D721Med (cell line): ENCODE data around the gene MSI2.

Experiments used
- DNase-seq: peaks from one replicate; pipeline ENCODE4 v3.0.0; 2011; ENCODE audit warnings: low spot score; ENCODE audit not compliant: insufficient read length
- FAIRE-seq: peaks from 2 replicates; lab custom pipeline; 2011; peaks lifted over from hg19 to GRCh38; lab: Jason Lieb, UNC
- TF ChIP-seq, protein P1 (sequence below): IDR thresholded peaks from 2 replicates; pipeline ENCODE4 v1.5.1; 2012; ENCODE audit warnings: mild to moderate bottlenecking, control low read depth; ENCODE audit not compliant: insufficient read depth; ENCODE audit errors: missing control alignments

The MSI2 gene

DNA sequence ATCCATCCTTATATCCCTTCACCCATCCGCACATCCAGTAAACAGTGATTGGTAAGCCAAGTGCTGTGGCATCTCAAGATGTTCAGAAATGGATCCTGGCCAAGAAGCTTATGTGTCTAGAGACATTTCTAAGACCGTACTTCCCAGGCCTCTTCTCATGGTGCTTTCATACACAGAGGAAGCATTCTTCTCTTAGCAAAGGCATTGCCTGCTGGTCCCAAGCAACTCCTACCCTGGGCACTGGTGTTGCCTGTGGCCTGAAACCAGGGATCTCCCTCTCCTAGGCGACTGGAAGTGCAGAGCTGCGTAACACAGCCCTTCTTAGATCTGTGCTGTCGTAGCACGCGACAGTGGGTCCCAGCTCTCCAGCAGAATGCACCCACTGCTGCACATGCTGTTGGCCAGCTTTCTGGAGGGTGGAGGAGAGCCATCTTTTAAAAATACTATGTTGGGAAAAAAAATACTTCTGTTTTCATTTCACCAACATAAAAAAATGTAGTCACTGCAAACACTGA is 305.9 kb downstream of the MSI2 start:
- FAIRE-seq (no peak), DNase-seq (no peak)
- TF ChIP-seq, protein P1, sequence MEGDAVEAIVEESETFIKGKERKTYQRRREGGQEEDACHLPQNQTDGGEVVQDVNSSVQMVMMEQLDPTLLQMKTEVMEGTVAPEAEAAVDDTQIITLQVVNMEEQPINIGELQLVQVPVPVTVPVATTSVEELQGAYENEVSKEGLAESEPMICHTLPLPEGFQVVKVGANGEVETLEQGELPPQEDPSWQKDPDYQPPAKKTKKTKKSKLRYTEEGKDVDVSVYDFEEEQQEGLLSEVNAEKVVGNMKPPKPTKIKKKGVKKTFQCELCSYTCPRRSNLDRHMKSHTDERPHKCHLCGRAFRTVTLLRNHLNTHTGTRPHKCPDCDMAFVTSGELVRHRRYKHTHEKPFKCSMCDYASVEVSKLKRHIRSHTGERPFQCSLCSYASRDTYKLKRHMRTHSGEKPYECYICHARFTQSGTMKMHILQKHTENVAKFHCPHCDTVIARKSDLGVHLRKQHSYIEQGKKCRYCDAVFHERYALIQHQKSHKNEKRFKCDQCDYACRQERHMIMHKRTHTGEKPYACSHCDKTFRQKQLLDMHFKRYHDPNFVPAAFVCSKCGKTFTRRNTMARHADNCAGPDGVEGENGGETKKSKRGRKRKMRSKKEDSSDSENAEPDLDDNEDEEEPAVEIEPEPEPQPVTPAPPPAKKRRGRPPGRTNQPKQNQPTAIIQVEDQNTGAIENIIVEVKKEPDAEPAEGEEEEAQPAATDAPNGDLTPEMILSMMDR, result no peak

DNA sequence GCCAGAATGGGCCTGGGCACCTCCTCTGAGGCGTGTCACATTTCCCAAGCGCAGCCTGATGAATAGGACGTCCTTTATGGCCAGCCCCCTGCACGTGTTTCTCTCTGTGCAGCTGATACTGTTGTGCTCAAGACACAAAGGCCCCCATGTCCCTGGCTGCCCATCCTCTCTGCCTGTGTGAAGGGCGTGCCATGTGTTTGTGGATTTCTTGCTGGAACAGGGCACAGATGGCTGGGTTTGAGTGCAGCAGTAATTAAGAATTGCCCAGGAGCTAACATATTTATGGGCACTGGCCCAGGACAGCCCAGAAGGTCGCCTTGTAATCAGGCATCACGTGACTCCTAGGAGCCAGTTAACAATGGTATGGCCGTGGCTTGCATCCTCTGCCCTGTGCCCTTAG is 307.6 kb downstream of the MSI2 start:
- DNase-seq, result no peak
- TF ChIP-seq, protein P1, result no peak
- FAIRE-seq, result no peak

DNA sequence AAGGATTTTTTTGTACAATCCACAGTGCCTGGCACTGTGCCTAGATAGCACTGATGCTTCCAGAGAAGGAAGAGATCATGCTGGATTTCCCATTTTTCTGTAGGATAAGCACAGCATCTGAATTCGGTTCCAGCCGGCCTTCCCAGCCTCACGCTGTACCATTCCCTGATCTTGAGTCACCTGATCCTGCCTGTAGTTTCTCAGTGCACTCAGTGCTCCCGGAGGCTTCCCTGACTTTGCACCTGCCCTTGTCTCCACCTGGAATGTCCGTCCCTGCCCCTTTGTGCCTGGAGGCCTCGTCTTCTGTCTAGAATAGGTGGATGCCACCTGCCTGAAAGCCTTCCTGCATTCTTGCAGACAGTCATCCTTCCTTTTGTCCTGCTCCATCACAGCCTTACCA is 308.9 kb downstream of the MSI2 start:
- no peak for FAIRE-seq
- no peak for DNase-seq
- TF ChIP-seq, protein P1, result no peak

DNA sequence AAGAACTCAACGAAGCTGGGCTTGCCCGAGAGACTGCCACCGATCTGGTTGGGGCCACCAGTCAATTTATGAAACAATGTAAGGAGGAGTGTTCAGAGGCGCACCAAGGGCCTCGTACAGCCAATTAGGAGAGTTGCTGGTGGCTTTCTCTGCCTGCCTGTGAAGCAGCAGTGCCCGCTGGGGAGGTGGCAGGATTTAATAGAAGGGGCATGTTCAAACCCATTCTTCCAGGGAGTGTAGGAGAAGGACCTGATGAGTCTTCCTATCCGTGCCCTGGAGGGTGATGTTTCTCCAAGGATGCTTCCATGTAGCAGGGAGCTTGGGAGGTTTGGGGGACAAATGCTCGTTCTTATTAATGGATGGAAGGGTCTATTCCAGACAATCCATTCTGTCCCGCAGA is 310.4 kb downstream of the MSI2 start:
- TF ChIP-seq, protein P1, result no peak
- DNase-seq, result no peak
- no peak for FAIRE-seq

DNA sequence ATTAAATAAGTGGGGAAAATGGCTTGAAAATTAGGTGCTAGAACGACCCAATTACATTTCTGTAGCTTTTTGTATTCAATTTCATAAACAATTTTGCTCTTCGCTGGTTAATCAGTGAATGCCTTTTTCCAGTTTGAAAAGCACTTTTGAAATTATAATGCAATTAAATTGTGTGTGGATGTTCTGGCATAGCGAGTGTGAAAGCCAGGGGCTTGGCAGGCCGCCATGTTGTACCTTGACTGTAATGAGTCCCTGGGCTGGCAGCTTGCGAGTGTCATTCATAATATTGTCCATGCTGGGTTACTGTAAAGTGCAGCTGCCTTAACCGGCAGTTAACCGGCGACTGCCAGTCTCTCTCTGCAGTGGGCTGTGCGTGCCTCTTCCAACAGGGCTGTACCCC is 310.9 kb downstream of the MSI2 start:
- DNase-seq, result no peak
- no peak for FAIRE-seq
- TF ChIP-seq, protein P1, result no peak

DNA sequence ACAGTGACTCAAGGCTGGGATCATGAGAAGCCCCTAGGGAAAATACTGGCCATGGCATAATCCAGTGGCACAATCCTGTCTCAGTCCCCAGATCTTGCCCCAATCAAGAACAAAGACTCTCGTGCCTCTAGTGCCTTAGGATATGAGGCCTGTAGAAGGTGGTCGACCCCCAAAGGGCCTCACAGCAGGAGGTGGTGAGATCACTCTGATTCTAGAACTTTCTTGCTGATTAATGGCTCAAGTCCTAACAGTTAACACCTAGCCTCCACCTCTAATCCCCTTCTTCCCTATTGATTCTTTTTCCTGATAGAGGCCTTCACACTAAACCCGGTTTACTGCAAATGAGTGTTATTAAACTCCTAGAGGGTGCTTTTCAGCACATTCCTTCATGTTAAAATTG is 312.0 kb downstream of the MSI2 start:
- no peak for DNase-seq

DNA sequence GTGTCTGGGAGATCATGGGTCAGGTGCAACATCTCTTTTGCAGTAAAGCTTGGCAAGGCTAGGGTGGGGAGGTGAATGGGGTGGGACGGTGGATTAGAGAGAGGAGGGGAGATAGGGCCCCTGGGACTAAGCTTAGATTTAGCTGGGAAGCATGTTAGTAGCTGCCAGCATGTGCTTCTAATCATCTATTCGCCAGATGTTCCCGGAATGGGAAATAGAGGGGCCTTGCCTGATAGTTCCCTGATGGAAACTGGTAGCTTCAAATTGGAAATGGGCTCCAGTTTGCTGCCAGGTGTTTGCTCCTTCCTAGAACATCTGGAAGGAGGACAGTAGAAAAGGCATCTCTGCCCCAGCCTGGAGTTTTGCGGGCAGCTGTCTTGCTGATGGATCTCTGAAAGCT is 312.7 kb downstream of the MSI2 start:
- no peak for FAIRE-seq

More for the DNA sequence above, 312.0 kb downstream of the MSI2 start:
- TF ChIP-seq, protein P1, result no peak
- no peak for FAIRE-seq

More for the DNA sequence above, 312.7 kb downstream of the MSI2 start:
- TF ChIP-seq, protein P1, result no peak
- no peak for DNase-seq
